Transverse colon (tissue), 3 donors: Measurements from ENCODE around the gene FAM114A1.

Experiments
- EP300 ChIP-seq: sonication (generic); formaldehyde crosslinking; IDR thresholded peaks from one replicate; pipeline ENCODE4 v1.6.1; 2017; ENCODE audit warnings: antibody characterized with exemption, low read depth
- TF ChIP-seq, protein P1 (sequence below), 5 experiments: fragments of 200-600 bp in 3 of 5; fragments of 450-650 bp in 2 of 5; sonication (generic) in 3 of 5; IDR thresholded peaks; 1 replicate in 2 of 5; 2 replicates in 3 of 5; pipeline ENCODE4 v1.5.1; 2016 to 2017; ENCODE audit warnings: antibody characterized with exemption in 5 of 5, inconsistent platforms in 3 of 5, mild to moderate bottlenecking in 2 of 5, moderate library complexity in 1 of 5

DNA sequence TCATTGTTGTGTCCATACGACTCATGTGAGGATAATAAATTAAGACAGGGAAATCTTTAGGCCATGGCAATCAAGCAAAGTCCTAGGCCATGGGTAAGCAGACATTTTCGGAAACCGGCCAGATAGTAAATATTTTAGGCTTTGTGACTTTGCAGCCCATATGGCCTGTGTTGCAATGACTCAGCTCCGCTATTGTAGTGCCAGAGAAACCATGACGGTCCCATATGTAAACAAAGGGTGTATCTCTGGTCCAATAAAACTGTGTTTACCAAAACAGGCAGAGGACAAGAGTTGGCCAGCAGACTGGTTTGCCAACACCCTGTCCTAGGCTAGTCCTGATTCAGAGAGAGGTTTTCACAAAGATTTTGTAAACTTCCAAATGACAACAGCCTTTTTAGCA lies 5.0 kb downstream of the FAM114A1 start:
- TF ChIP-seq EP300: peak; percentile 13
- TF ChIP-seq, protein P1, sequence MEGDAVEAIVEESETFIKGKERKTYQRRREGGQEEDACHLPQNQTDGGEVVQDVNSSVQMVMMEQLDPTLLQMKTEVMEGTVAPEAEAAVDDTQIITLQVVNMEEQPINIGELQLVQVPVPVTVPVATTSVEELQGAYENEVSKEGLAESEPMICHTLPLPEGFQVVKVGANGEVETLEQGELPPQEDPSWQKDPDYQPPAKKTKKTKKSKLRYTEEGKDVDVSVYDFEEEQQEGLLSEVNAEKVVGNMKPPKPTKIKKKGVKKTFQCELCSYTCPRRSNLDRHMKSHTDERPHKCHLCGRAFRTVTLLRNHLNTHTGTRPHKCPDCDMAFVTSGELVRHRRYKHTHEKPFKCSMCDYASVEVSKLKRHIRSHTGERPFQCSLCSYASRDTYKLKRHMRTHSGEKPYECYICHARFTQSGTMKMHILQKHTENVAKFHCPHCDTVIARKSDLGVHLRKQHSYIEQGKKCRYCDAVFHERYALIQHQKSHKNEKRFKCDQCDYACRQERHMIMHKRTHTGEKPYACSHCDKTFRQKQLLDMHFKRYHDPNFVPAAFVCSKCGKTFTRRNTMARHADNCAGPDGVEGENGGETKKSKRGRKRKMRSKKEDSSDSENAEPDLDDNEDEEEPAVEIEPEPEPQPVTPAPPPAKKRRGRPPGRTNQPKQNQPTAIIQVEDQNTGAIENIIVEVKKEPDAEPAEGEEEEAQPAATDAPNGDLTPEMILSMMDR (IDR thresholded peaks at IDR 0.05): no peak
